GM21717 (cell line): ENCODE measurements around the gene WDR48.

Experiments used
- ATAC-seq: cut with Tn5 transposase; IDR thresholded peaks from one replicate; pipeline ENCODE4 v1.9.1; 2021; ENCODE audit warnings: mild to moderate bottlenecking, moderate library complexity; ENCODE audit not compliant: unreplicated experiment

WDR48 gene

GRCh38 chr3:39063143-39063542 is 11.3 kb downstream of the WDR48 start:
- no peak for ATAC-seq

GRCh38 chr3:39064646-39065045 is 12.8 kb downstream of the WDR48 start:
- no peak for ATAC-seq

DNA sequence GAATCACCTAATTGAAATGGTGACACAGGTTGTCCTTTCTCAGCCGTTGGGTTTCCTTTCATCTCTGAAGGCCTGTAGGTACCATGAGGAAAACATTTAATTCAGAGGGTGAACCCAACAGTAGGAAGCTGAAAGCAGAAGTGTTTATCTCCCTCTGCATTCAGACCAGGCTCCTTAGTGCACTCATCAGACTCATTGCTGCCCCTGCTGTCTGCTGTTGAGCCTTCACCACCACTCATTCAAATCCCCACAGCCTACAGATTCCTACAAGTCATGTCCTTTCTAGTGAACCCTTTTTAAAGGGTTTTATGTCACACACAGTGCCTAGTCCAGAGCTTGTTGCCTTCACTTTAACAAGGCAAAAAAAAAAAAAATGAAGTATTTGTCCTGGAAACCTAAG is 13.4 kb downstream of the WDR48 start:
- peak; percentile 97 for ATAC-seq

- ATAC-seq = no peak
Measured at GRCh38 chr3:39067286-39067685, 15.5 kb downstream of the WDR48 start.

DNA sequence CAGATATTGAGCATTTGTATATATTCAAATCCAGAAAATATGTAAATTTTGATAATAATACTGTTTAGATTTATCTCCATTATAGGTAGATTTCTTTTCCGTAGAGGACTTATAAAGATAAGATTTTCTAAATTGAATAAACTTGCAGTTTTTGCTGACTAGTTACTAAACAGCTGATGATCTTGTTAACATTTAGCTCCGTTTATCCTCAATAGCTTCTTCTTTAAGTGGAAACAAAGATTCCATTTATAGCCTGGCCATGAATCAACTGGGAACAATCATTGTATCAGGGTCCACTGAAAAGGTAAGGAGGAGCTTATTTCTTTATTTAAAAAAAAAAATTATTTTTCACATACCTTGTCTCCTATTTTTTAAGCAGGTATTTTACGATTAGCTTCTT is 16.7 kb downstream of the WDR48 start:
- ATAC-seq = no peak

GRCh38 chr3:39075910-39076309 is 24.1 kb downstream of the WDR48 start:
- peak; percentile 72 for ATAC-seq

DNA sequence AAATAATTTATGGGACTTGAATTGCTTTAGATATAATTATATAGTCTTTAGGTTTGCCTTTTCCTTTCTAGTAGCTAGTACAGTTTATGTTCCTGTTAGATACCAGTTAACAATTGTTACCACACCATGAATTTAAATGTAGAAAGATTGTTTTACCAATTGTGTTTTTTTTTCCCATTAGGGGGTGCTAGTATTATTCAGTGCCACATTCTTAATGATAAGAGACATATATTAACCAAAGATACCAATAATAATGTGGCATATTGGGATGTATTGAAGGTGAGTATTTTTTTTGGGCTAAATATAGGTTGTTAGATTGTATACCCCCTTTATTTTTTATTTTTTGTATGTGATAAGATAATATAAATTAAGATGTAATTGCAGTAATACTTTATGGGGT is 27.7 kb downstream of the WDR48 start:
- no peak for ATAC-seq

- ATAC-seq = no peak
Measured at GRCh38 chr3:39080026-39080425, 28.2 kb downstream of the WDR48 start.

DNA sequence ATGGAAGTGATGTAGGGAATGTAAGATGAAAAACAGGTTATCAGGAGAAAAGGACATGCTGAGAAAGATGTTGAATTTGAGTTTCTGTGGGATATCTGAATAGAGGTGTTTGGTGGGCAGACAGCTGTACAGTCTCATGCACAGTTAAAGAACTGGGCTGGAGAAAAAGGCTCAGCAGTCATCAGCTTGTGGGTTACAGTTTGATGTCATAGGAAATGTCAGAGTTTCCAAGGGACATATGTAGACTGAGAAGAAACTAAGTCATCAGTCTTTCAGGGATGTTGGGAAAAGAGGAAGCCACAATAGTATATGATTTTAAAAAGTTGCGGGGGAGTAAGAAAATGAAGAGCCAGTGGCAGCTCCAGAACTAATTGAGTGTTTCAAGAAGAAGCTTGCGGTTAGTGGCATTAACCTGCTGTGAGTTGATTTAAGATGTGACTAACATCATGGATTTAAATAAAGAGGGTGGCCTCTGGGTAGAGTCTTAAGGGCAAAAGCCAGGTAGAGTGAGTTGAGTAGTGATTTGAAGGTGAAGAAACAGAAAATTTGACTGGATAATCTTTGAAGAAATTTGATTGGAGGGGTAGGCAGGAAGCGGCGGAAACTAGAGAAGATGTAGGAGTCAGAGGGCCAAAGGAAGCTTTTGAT is 31.0 kb downstream of the WDR48 start:
- ATAC-seq = no peak

DNA sequence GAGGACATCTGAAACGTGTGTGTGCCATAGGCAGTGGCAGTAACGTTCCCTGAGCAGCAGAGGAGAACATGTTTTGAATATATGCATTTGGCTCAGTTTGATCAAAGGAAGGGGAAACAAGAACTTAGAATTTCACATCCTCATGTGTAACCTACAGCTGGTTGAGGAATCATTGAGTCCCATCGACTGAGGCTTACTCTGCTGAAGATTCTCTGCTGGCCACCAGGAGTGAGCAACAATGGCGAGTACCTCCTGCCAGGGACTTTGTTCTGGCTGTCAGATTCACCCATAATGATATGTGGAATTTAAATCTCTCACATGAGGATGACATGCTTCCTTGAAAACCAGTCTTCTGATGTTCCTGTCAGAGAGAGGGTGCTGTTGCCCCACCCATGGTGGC is 34.3 kb downstream of the WDR48 start:
- peak; percentile 69 for ATAC-seq

- ATAC-seq = no peak
Measured at GRCh38 chr3:39088456-39088855, 36.6 kb downstream of the WDR48 start.

DNA sequence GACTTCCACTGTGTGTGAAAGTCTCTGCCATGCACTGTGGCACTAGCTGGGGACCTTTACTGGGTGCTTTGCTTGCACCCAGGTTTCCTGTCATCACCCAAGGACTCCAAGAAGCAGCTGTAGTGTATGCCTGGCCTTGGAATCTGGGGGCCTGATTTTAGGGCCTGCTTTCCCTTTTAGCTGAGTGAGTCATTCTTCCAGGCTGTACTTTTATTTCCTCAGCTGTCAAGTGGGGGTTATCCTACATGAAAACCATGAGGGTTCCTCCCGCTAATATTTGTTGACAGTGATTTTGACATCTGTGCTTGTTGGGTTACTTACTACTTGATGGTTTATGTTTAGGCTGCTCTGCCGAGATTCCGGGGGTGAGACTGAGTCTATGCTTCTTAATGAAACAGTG is 37.1 kb downstream of the WDR48 start:
- no peak for ATAC-seq

DNA sequence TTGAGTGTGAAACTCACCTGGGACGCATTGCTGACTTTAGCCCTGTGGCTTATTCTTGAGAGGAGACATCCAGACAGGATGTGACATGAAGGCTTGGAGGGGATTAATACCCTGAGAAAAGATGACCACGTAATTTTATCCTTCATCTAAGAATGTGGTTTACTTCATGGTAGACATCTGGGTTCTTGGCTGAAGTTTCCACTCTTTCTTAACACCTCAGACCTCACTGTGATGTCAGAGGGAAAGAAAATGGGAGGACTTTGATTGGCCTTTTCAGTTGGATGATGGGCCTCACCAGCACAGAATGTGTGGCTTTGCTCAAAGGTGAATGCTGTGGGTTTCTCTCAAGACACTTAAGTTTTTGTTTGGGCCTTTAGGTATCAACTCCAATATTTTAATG is 39.1 kb downstream of the WDR48 start:
- ATAC-seq = no peak

- ATAC-seq = no peak
Measured at GRCh38 chr3:39094851-39095677, 43.2 kb downstream of the WDR48 start.

GRCh38 chr3:39095778-39096177 is 44.0 kb downstream of the WDR48 start:
- no peak for ATAC-seq

DNA sequence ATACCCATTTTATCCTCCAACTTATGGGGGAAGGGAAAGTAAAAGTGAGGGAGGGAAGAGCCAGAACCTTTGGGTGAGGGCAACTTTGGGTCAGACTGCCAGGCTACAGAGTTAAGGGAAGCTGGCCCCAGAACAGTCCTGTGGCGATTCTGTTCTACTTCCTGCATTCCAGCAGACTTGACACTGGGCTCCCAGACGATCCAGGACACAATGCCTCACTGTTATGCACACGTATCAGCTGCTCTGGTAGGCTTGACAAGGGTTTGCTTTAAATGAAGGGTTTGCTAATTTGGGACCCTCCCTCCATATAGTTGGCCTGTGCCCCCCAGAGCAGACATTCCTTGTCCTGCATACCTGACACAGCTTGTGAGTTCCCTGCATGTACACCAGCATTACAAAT is 45.0 kb downstream of the WDR48 start:
- ATAC-seq = no peak

- ATAC-seq = no peak
Measured at GRCh38 chr3:39097716-39098472, 46.1 kb downstream of the WDR48 start.

DNA sequence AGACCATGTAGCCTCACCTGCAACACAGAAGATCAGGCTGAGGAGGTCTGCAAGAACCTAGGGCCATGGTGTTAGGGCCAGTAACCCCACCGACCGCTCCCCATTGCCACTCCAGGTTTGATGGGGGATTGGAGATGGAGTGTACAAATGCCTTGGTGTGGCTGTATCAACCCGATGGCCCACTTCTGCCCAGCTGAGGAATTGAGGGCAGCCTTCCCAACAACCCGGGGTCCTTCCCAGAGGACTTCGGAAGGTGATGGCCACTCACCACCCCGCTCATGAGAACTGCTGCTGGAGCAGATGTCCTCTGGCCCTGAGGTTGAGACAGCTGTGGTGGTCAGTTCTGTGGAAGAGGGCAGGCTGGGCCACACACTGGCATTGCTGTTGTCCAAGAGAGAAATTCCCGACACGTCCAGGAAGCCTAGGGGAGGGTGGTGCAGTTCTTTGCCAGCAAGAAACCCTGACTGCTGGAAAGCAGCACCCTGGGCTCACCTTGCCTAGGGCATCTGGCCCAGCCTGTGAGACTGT is 46.7 kb downstream of the WDR48 start:
- no peak for ATAC-seq

DNA sequence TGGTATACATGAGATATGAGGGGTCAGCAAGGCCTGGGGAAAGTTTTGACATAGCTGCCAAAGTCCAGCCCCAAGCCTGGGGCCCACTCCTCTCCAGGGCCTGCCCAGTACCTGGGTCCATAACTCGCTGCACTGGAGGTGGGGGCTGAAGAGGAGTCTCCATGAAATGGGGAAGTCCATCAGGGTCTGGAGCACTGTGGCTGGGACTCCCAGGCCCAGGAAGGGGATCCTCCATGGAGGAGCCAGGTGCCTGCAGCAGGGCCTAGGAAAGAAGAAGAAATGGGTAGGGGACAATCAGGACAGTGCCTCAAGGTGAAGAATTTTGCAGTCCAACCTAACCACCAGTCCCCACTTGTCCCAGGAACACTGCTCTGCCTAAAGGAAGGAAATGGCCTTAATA is 47.4 kb downstream of the WDR48 start:
- no peak for ATAC-seq

DNA sequence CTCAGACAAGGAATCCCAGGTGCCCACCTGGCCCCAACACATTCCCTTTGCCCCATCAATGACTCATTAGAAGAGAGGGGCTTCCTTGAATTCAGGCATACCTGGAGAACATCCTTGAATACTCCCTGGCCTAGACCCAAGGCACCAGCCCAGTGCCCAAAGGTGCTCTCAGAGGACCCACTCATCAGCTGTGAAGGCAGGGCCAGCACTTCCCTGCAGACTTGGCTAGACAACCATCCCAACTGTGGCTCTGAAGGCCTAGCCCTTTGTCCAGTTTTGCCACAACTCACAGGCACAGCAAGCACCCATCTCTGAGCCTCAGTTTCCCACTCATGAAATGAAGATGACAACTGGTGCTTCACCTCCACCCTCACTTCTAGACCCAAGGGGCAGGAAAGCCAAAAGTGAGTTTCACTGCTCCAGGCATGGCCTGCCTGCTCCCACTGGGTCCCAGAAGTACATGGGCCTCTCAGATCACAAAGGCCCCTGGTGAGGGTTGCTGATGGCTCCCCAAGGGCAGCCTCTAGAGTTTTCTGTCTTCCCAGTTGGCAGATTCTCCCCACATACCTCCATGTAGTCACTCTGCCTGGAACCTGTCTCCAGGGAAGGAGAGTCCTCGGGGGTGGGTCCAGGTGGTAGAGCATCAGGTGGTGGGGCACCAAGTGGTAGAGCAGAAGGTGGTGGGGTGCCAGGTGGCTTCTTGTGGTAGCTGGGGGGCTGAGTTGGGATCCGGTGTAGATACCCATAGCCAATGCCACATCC is 48.1 kb downstream of the WDR48 start:
- no peak for ATAC-seq

DNA sequence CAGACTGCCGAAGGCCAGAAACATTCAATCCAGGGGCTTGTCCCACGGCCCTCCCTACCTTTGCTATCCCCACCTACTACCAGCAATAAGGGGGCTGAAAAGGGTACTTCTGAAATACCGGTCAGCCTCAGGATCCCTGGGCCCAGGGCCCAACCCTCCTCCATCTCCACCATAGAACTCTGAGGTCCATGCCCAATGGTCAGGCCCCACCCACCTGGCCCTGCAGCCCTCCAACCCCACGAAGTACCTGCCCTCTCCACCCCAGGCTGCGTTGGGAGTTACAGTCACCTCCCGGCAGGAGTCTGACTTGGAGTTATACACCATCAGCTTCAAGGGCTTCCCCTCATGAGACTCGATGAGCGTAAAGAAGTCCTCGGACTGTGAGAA is 48.7 kb downstream of the WDR48 start:
- no peak for ATAC-seq
